Measurements from ENCODE around the gene SFMBT1. TPM values are rescaled to one million over a fixed set of nuclear protein-coding genes. Genes with fewer than 3 reads are reported as not detected.
A peak's percentile ranks its signal among the peaks of the same experiment; 100 is the strongest.

Gene SFMBT1
- total and polyA plus RNA-seq, 2 of the 4 experiments (the other 2 are of a cell fraction), result 1.0 to 1.8 TPM

DNA sequence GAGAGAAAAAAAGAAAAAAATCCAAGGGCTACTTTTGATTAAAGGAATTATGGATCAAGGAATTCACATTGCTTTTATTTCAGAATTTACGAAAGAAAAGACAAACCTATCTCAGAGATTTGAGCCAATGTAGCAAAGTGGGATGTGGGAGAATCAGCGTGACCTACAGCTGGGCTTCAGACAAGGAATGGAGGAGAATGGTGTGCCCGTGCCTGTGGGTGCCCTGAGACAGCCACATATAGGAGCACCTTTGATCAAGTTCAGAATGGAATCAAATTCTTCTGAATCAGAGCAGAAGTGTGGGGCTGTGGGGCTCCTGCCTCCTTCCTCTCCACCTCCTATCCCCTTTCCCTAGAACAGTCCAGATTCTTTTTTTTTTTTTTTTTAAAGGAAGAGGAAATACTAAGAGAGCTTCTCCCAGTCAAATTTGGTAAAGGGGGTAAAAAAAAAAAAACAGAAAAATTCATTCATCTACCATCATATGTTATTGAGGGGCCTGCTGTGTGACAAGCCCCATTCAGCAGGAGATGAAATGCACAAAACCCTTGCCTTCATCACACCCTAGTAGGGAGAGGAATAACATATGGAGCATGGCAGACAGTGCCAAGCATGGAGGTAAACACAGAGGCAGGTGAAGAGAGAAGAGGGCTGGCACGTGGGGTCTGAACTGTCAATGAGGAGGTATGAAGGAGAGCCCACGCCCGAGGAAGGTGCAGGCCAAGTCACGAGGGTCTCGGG lies 186.0 kb downstream of the SFMBT1 start:
- Histone ChIP-seq H2BK20ac (ENCODE audit: low read depth, low read length) (no peak overlapping the region), H2AFZ (replicated peaks; ENCODE audit: low read length, poor library complexity) (no peak overlapping the region), H2BK5ac (ENCODE audit: low read depth, low read length, poor library complexity, severe bottlenecking) (no peak overlapping the region), H2AK9ac (replicated peaks; ENCODE audit: low read depth, low read length, poor library complexity) (peak overlapping the region; percentile 25), H3K9ac (ENCODE audit: low read depth, low read length) (no peak overlapping the region), H3K18ac (ENCODE audit: low read depth, low read length) (no peak overlapping the region), H4K5ac (ENCODE audit: low read depth, low read length) (no peak overlapping the region), H3K23ac (ENCODE audit: low read depth, low read length) (no peak overlapping the region), H4K8ac (ENCODE audit: low read depth in 2 of 2, low read length in 2 of 2) (no peak overlapping the region), H3K4me1 (ENCODE audit: control insufficient read depth, insufficient read depth, low read length) (no peaks in the 10 kb centered on the region), H3K14ac (replicated peaks; ENCODE audit: low read depth, low read length) (no peak overlapping the region), H2BK120ac (ENCODE audit: low read depth, low read length) (no peak overlapping the region), H3K56ac (ENCODE audit: extremely low read depth, insufficient read depth, low read length) (no peak overlapping the region), H3K36me3 (ENCODE audit: control insufficient read depth, insufficient read depth, low read length) (no peaks in the 10 kb centered on the region; the same call in 1 of the 2 replicates), H3K9me3 (ENCODE audit: control insufficient read depth, insufficient read depth, low read length) (no peaks in the 10 kb centered on the region), H3K79me1 (ENCODE audit: low read depth in 1 of 2, low read length in 2 of 2) (peaks cover 0 to 3% of the 10 kb centered on the region in 2 experiments; a peak in 1 of 4 replicates), H3K27ac (ENCODE audit: insufficient read depth, low read length) (no peak overlapping the region), H3K4me3 (ENCODE audit: insufficient read depth, low read depth, low read length) (no peak overlapping the region), H3K4me2 (ENCODE audit: low read depth, low read length) (no peak overlapping the region), H3K9me1 (ENCODE audit: insufficient read depth, low read length) (peaks cover 12% of the 10 kb centered on the region; the same call in 1 of the 2 replicates), H3K4ac (ENCODE audit: low read depth, low read length) (no peak overlapping the region), H2AK5ac (ENCODE audit: low read depth, low read length) (no peak overlapping the region), H4K20me1 (ENCODE audit: insufficient read depth, low read length) (no peaks in the 10 kb centered on the region; the same call in 1 of the 2 replicates), H4K91ac (ENCODE audit: insufficient read depth, low read depth, low read length) (no peak overlapping the region), H3K27me3 (ENCODE audit: control insufficient read depth, insufficient read depth, low read length) (no peaks in the 10 kb centered on the region), H2BK15ac (ENCODE audit: low read depth, low read length) (no peak overlapping the region)
- CTCF ChIA-PET, result no interaction called here
- dilution Hi-C loops (cut with HindIII; ENCODE audit: low sequenced_read_pairs, unreplicated experiment), result no loop called here
- ATAC-seq (ENCODE audit: low read depth) (no peak), DNase-seq (no peak)
- in situ Hi-C loops (cut with MboI; ENCODE audit: low sequenced_read_pairs), result no loop called here
- TF ChIP-seq, protein P1, sequence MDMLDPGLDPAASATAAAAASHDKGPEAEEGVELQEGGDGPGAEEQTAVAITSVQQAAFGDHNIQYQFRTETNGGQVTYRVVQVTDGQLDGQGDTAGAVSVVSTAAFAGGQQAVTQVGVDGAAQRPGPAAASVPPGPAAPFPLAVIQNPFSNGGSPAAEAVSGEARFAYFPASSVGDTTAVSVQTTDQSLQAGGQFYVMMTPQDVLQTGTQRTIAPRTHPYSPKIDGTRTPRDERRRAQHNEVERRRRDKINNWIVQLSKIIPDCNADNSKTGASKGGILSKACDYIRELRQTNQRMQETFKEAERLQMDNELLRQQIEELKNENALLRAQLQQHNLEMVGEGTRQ (IDR thresholded peaks at IDR 0.05; ENCODE audit: low read depth, low read length), result no peak
- TF ChIP-seq RFX5 (IDR thresholded peaks at IDR 0.05; ENCODE audit: low read depth, low read length) (no peak), CEBPB (IDR thresholded peaks at IDR 0.05; ENCODE audit: low read depth, low read length) (no peak), FOS (IDR thresholded peaks at IDR 0.05; ENCODE audit: low read depth, low read length) (no peak), RAD21 (IDR thresholded peaks at IDR 0.05; ENCODE audit: low read length) (no peak), SMC3 (IDR thresholded peaks at IDR 0.05; ENCODE audit: low read depth, low read length) (no peak), MXI1 (IDR thresholded peaks at IDR 0.05; ENCODE audit: borderline replicate concordance, low read depth, low read length) (no peak), BHLHE40 (IDR thresholded peaks at IDR 0.05; ENCODE audit: low read depth, low read length) (no peak)
- TF ChIP-seq, protein P2, sequence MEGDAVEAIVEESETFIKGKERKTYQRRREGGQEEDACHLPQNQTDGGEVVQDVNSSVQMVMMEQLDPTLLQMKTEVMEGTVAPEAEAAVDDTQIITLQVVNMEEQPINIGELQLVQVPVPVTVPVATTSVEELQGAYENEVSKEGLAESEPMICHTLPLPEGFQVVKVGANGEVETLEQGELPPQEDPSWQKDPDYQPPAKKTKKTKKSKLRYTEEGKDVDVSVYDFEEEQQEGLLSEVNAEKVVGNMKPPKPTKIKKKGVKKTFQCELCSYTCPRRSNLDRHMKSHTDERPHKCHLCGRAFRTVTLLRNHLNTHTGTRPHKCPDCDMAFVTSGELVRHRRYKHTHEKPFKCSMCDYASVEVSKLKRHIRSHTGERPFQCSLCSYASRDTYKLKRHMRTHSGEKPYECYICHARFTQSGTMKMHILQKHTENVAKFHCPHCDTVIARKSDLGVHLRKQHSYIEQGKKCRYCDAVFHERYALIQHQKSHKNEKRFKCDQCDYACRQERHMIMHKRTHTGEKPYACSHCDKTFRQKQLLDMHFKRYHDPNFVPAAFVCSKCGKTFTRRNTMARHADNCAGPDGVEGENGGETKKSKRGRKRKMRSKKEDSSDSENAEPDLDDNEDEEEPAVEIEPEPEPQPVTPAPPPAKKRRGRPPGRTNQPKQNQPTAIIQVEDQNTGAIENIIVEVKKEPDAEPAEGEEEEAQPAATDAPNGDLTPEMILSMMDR (conservative IDR thresholded peaks at IDR 0.05; ENCODE audit: low read depth, low read length), result no peak
- POLR2A ChIA-PET (ENCODE audit: unreplicated experiment), result no interaction called here
- 90% methylated on average over 2 of the region's 8 CpGs; no CpG with 5 or more reads in 1 of the 2 experiments for WGBS, 2 experiments (ENCODE audit: extremely low coverage in 2 of 2, insufficient read length in 1 of 2)
- BruUV-seq (replicated peaks), result no TSS peak
- intact Hi-C loops (cut with micrococcal nuclease), result no loop called here

All from IMR-90 (cell line).